ENCODE data around the gene SLC49A4.

Gene SLC49A4

GRCh38 chr3:122924056-122924455 lies 129.2 kb downstream of the SLC49A4 start:
- H3K27ac Mint-ChIP-seq, result no peak overlapping the region
- H3K4me1 Mint-ChIP-seq, result no peaks in the 10 kb centered on the region
- DNase-seq (no peak), ATAC-seq (no peak)
- no peak overlapping the region for H3K4me3 Mint-ChIP-seq
- H3K27me3 Mint-ChIP-seq, result peaks cover 21% of the 10 kb centered on the region
- H3K9me3 Mint-ChIP-seq, result no peaks in the 10 kb centered on the region

GRCh38 chr3:122925756-122926155 lies 130.9 kb downstream of the SLC49A4 start:
- Mint-ChIP-seq H3K4me1 (no peaks in the 10 kb centered on the region), H3K27ac (no peak overlapping the region), H3K9me3 (no peaks in the 10 kb centered on the region), H3K27me3 (peaks cover 8% of the 10 kb centered on the region), H3K4me3 (no peak overlapping the region)
- no peak for ATAC-seq
- DNase-seq, result no peak

- no peaks in the 10 kb centered on the region for H3K4me1 Mint-ChIP-seq
- ATAC-seq (no peak), DNase-seq (no peak)
- no peak overlapping the region for H3K4me3 Mint-ChIP-seq
- peaks cover 2% of the 10 kb centered on the region for H3K27me3 Mint-ChIP-seq
- H3K27ac Mint-ChIP-seq, result peak overlapping the region in 1 of 2 donors; percentile 36
- H3K9me3 Mint-ChIP-seq, result no peaks in the 10 kb centered on the region
These were observed 131.5 kb downstream of the SLC49A4 start for GRCh38 chr3:122926322-122926721.

GRCh38 chr3:122926811-122927210 lies 131.9 kb downstream of the SLC49A4 start:
- no peaks in the 10 kb centered on the region for H3K4me1 Mint-ChIP-seq
- no peak for ATAC-seq
- no peaks in the 10 kb centered on the region for H3K9me3 Mint-ChIP-seq
- DNase-seq, result no peak
- no peak overlapping the region for H3K4me3 Mint-ChIP-seq
- no peak overlapping the region for H3K27ac Mint-ChIP-seq
- H3K27me3 Mint-ChIP-seq, result no peaks in the 10 kb centered on the region

- no peaks in the 10 kb centered on the region for H3K9me3 Mint-ChIP-seq
- peak overlapping the region in 1 of 2 donors; percentile 39 for H3K27ac Mint-ChIP-seq
- ATAC-seq (no peak), DNase-seq (no peak)
- H3K27me3 Mint-ChIP-seq, result no peaks in the 10 kb centered on the region
- H3K4me1 Mint-ChIP-seq, result no peaks in the 10 kb centered on the region
- H3K4me3 Mint-ChIP-seq, result no peak overlapping the region
These were observed 132.9 kb downstream of the SLC49A4 start for GRCh38 chr3:122927726-122928125.

GRCh38 chr3:122928396-122929187 lies 133.7 kb downstream of the SLC49A4 start:
- DNase-seq (no peak), ATAC-seq (no peak)
- H3K27ac Mint-ChIP-seq, result no peak overlapping the region
- no peaks in the 10 kb centered on the region for H3K9me3 Mint-ChIP-seq
- H3K27me3 Mint-ChIP-seq, result peaks cover 6% of the 10 kb centered on the region
- no peak overlapping the region for H3K4me3 Mint-ChIP-seq
- H3K4me1 Mint-ChIP-seq, result no peaks in the 10 kb centered on the region

- no peaks in the 10 kb centered on the region for H3K9me3 Mint-ChIP-seq
- DNase-seq (no peak), ATAC-seq (no peak)
- no peak overlapping the region for H3K4me3 Mint-ChIP-seq
- H3K27ac Mint-ChIP-seq, result no peak overlapping the region
- no peaks in the 10 kb centered on the region for H3K4me1 Mint-ChIP-seq
- peaks cover 6% of the 10 kb centered on the region for H3K27me3 Mint-ChIP-seq
These were observed 134.6 kb downstream of the SLC49A4 start for GRCh38 chr3:122929188-122930062.

- H3K9me3 Mint-ChIP-seq, result no peaks in the 10 kb centered on the region
- ATAC-seq (no peak), DNase-seq (no peak)
- H3K27ac Mint-ChIP-seq, result no peak overlapping the region
- H3K27me3 Mint-ChIP-seq, result peaks cover 6% of the 10 kb centered on the region
- H3K4me3 Mint-ChIP-seq, result no peak overlapping the region
- H3K4me1 Mint-ChIP-seq, result no peaks in the 10 kb centered on the region
These were observed 135.5 kb downstream of the SLC49A4 start for GRCh38 chr3:122930063-122930997.

Data from stimulated activated naive CD8-positive, alpha-beta T cell treated with anti-CD3 and anti-CD28 coated beads, Interleukin-15, amount 100 ng/mL, for 72 hours (primary cell).